GM23248 (cell line): ENCODE data around the gene EID1. TPM values are rescaled to one million over a fixed set of nuclear protein-coding genes. Genes with fewer than 3 reads are reported as not detected.

ENCODE experiments used
- DNase-seq: peaks from one replicate; pipeline ENCODE4 v3.0.0-alpha.2; 2015
- H2AFZ ChIP-seq: fragments of 200-600 bp; sonication (generic); 2 replicates; pipeline ENCODE4 v1.6.1; 2016; ENCODE audit warnings: antibody characterized with exemption
- H3F3A ChIP-seq: fragments of 200-600 bp; sonication (generic); 2 replicates; pipeline ENCODE4 v1.6.1; 2016; ENCODE audit warnings: mild to moderate bottlenecking, antibody characterized with exemption, mixed run types; ENCODE audit not compliant: insufficient read depth
- H3K27ac ChIP-seq: fragments of 200-600 bp; sonication (generic); 2 replicates; pipeline ENCODE4 v1.5.1; 2016; ENCODE audit warnings: mild to moderate bottlenecking
- H3K27me3 ChIP-seq: fragments of 200-600 bp; sonication (generic); replicated peaks from 2 replicates; pipeline ENCODE4 v1.6.1; 2016; ENCODE audit warnings: mild to moderate bottlenecking; ENCODE audit not compliant: insufficient read depth
- H3K36me3 ChIP-seq: fragments of 200-600 bp; sonication (generic); 2 replicates; pipeline ENCODE4 v1.6.1; 2016; ENCODE audit warnings: low read depth, mild to moderate bottlenecking
- H3K4me1 ChIP-seq: fragments of 200-600 bp; sonication (generic); 2 replicates; pipeline ENCODE4 v1.6.1; 2016; ENCODE audit warnings: mild to moderate bottlenecking; ENCODE audit not compliant: insufficient read depth
- H3K4me2 ChIP-seq: fragments of 200-600 bp; sonication (generic); one replicate; pipeline ENCODE4 v1.6.1; 2016; ENCODE audit warnings: mild to moderate bottlenecking; ENCODE audit not compliant: unreplicated experiment
- H3K4me3 ChIP-seq: fragments of 200-600 bp; sonication (generic); 2 replicates; pipeline ENCODE4 v1.5.1; 2016; ENCODE audit warnings: mild to moderate bottlenecking
- H3K79me2 ChIP-seq: fragments of 200-600 bp; sonication (generic); 2 replicates; pipeline ENCODE4 v1.6.1; 2016; ENCODE audit warnings: mild to moderate bottlenecking; ENCODE audit not compliant: insufficient read depth
- H3K9ac ChIP-seq: fragments of 200-600 bp; sonication (generic); 2 replicates; pipeline ENCODE4 v1.6.1; 2016; ENCODE audit warnings: mild to moderate bottlenecking
- H3K9me2 ChIP-seq: fragments of 200-600 bp; sonication (generic); 2 replicates; pipeline ENCODE4 v1.6.1; 2016; ENCODE audit warnings: mixed run types, mild to moderate bottlenecking, moderate library complexity; ENCODE audit not compliant: insufficient read depth
- H3K9me3 ChIP-seq: fragments of 200-600 bp; sonication (generic); one replicate; pipeline ENCODE4 v1.6.1; 2017; ENCODE audit warnings: low read depth
- H4K20me1 ChIP-seq: fragments of 200-600 bp; sonication (generic); 2 replicates; pipeline ENCODE4 v1.6.0; 2016; ENCODE audit not compliant: insufficient read depth
- EZH2 ChIP-seq: fragments of 200-600 bp; sonication (generic); IDR thresholded peaks from 2 replicates; pipeline ENCODE4 v1.6.1; 2018; ENCODE audit warnings: antibody characterized with exemption, mild to moderate bottlenecking; ENCODE audit not compliant: insufficient read depth, poor library complexity, severe bottlenecking
- EZH2phosphoT487 ChIP-seq: fragments of 200-600 bp; sonication (generic); IDR thresholded peaks from 2 replicates; pipeline ENCODE4 v1.6.1; 2018; ENCODE audit warnings: antibody characterized with exemption, moderate library complexity, mild to moderate bottlenecking, low read depth; ENCODE audit not compliant: insufficient read depth
- WGBS, 2 experiments: methylation state at CpG; one replicate each; pipeline ENCODE4 v1.1.6; 2015 to 2017; ENCODE audit warnings: low lambda C conversion rate in 2 of 2, low coverage in 1 of 2; ENCODE audit errors: missing lambda C conversion rate in 2 of 2; 5-methylcytosine and 5-hydroxymethylcytosine counted together
- in situ Hi-C: fragments of 300-500 bp; cut with MboI; formaldehyde crosslinking; loops from 2 replicates; pipeline ENCODE4 v1.15.0; 2020
- polyA plus RNA-seq: library from polyadenylated mRNA; unstranded; fragments of >200 nt; fragmentation: Nextera tagmentation; extraction: Ambion mirVana; gene quantifications from 2 replicates; pipeline ENCODE4 v1.2.1, GENCODE V29; 2016
- total RNA-seq: library from RNA; depleted of rRNA; stranded (reverse); fragments of >200 nt; shearing (Covaris generic); gene quantifications from 2 replicates; pipeline ENCODE4 v1.2.3, GENCODE V29; 2014

EID1 gene
- total and polyA plus RNA-seq, 2 experiments from 2014 or later: 281 to 380 TPM

DNA sequence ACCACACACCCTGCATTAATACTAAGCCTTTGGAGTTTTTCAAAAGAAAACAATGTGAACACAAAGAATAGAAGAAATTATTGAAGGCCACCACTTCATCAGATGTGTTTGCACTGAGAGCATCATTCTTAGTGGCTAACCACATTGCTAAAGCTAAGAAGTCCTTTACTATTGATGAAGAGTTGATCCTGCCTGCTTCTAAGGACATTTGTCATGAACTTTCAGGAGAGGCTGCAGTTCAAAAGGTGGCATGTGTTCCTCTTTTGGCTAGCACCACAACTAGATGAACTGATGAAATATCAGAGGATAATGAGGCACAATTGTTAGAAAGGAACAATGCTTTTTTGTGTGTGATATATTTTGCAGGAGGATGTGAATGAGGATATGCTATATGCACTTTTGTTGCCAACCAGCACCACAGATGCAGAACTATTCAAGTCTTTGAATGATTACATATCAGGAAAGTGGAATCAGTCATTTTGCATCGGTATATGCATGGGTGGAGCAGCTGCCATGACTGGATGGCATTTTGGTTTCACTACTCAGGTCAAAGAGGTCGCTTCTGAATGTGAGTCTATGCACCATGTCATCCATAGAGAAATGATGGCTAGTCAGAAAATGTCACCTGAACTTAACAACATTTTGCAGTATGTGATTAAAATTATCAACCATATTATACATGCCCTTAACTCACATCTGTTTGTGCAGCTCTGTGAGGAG, 2.5 kb upstream of the EID1 start:
- peaks cover 8% of the 10 kb centered on the region; the same call in 1 of the 2 replicates for H4K20me1 ChIP-seq
- no peak overlapping the region for H3K9ac ChIP-seq
- H3F3A ChIP-seq: peaks cover 28% of the 10 kb centered on the region
- peaks cover 16% of the 10 kb centered on the region for H3K4me1 ChIP-seq
- no peak overlapping the region for H3K27ac ChIP-seq
- H3K9me2 ChIP-seq: no peaks in the 10 kb centered on the region
- H2AFZ ChIP-seq: no peak overlapping the region
- H3K4me2 ChIP-seq: no peak overlapping the region
- no peaks in the 10 kb centered on the region for H3K9me3 ChIP-seq
- no peak for TF ChIP-seq EZH2phosphoT487
- no peak for TF ChIP-seq EZH2
- in situ Hi-C loops: no loop called here
- peaks cover 6% of the 10 kb centered on the region; the same call in 1 of the 2 replicates for H3K36me3 ChIP-seq
- no peak overlapping the region for H3K4me3 ChIP-seq
- no peaks in the 10 kb centered on the region for H3K27me3 ChIP-seq
- DNase-seq: no peak
- peaks cover 24% of the 10 kb centered on the region for H3K79me2 ChIP-seq
- WGBS, 2 experiments: 62 to 66% methylated on average over 2 of the region's 2 CpGs

DNA sequence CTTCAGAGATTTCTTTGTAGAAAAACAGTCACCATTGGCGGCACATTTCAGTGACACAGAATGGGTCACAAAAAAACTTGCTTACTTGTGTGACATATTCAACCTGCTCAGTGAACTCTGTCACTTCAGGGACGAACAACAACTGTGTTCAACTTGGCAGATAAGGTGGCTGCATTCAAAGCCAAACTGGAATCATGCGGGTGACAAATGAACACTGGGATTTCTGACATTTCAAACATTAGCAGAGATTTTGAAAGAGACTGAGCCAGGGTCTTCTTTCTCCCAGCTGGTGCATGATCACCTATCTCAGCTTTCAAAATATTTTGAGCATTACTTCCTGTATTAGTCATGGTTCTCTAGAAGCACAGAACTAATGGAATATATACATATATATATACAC, 1.9 kb upstream of the EID1 start:
- no peaks in the 10 kb centered on the region for H3K27me3 ChIP-seq
- peaks cover 17% of the 10 kb centered on the region for H3K4me1 ChIP-seq
- H2AFZ ChIP-seq: no peak overlapping the region
- H3F3A ChIP-seq: peaks cover 30% of the 10 kb centered on the region
- H3K4me2 ChIP-seq: no peak overlapping the region
- H3K9me2 ChIP-seq: no peaks in the 10 kb centered on the region
- H3K36me3 ChIP-seq: peaks cover 6% of the 10 kb centered on the region; the same call in 1 of the 2 replicates
- H3K79me2 ChIP-seq: peaks cover 31% of the 10 kb centered on the region
- no peak overlapping the region for H3K27ac ChIP-seq
- no peak for DNase-seq
- 90 to 91% methylated on average over 3 of the region's 3 CpGs for WGBS, 2 experiments
- peaks cover 8% of the 10 kb centered on the region; the same call in 1 of the 2 replicates for H4K20me1 ChIP-seq
- H3K9me3 ChIP-seq: no peaks in the 10 kb centered on the region
- H3K4me3 ChIP-seq: no peak overlapping the region
- in situ Hi-C loops: no loop called here
- TF ChIP-seq EZH2 (no peak), EZH2phosphoT487 (no peak)
- no peak overlapping the region for H3K9ac ChIP-seq

GRCh38 chr15:48880070-48880634, 2.2 kb downstream of the EID1 start:
- H2AFZ ChIP-seq: no peak overlapping the region
- 84 to 85% methylated on average over 3 of the region's 3 CpGs for WGBS, 2 experiments
- peaks cover 38% of the 10 kb centered on the region for H3F3A ChIP-seq
- no peaks in the 10 kb centered on the region for H3K9me2 ChIP-seq
- peaks cover 8% of the 10 kb centered on the region; the same call in 1 of the 2 replicates for H4K20me1 ChIP-seq
- H3K4me2 ChIP-seq: peak overlapping the region; percentile 90
- H3K4me1 ChIP-seq: peaks cover 17% of the 10 kb centered on the region
- no peaks in the 10 kb centered on the region for H3K27me3 ChIP-seq
- peaks cover 32% of the 10 kb centered on the region for H3K79me2 ChIP-seq
- peaks cover 6% of the 10 kb centered on the region; the same call in 1 of the 2 replicates for H3K36me3 ChIP-seq
- H3K4me3 ChIP-seq: peak overlapping the region; percentile 91
- TF ChIP-seq EZH2phosphoT487 (no peak), EZH2 (no peak)
- DNase-seq: no peak
- H3K9me3 ChIP-seq: no peaks in the 10 kb centered on the region
- in situ Hi-C loops: no loop called here
- peak overlapping the region; percentile 90; the same call in 1 of the 2 replicates for H3K9ac ChIP-seq
- no peak overlapping the region for H3K27ac ChIP-seq

DNA sequence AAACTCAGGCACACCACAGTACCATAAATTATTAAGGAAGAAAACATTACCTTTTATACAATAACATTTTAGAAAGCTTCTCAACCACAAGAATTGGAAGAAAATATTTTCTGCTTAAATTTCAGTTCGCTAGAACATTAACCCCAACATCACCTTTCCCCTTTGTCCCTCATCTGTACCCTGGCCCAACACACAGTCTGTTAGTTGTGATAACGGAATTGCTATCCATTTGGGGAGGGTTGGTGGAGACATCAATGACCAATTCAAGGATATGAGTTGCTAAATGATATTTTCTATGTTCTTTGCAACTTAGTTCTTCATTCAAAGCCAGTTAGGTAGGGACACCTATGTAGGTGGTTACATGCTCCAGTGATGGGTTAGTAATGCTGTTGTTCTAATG, 5.8 kb downstream of the EID1 start:
- no peak for DNase-seq
- H3K27ac ChIP-seq: no peak overlapping the region
- H3K36me3 ChIP-seq: peaks cover 6% of the 10 kb centered on the region; the same call in 1 of the 2 replicates
- H3K9me3 ChIP-seq: no peaks in the 10 kb centered on the region
- H2AFZ ChIP-seq: no peak overlapping the region
- H4K20me1 ChIP-seq: peaks cover 8% of the 10 kb centered on the region; the same call in 1 of the 2 replicates
- no peak overlapping the region for H3K4me2 ChIP-seq
- no peak overlapping the region for H3K9ac ChIP-seq
- no peaks in the 10 kb centered on the region for H3K27me3 ChIP-seq
- in situ Hi-C loops: no loop called here
- peaks cover 41% of the 10 kb centered on the region for H3F3A ChIP-seq
- H3K4me1 ChIP-seq: peaks cover 35% of the 10 kb centered on the region
- TF ChIP-seq EZH2: no peak
- no peak for TF ChIP-seq EZH2phosphoT487
- 95 to 97% methylated on average over 2 of the region's 2 CpGs for WGBS, 2 experiments
- no peak overlapping the region for H3K4me3 ChIP-seq
- H3K9me2 ChIP-seq: no peaks in the 10 kb centered on the region
- H3K79me2 ChIP-seq: peaks cover 25% of the 10 kb centered on the region
